SHP77 treated with DMSO at 0.1 percent for 48 hours (cell line): ENCODE measurements around the gene ARHGEF18.
"Not testable (repeated sequence)": the region's sequence is repeated elsewhere in the genome, so short reads cannot be mapped to it uniquely, and the experiment has no call there.

Source experiments
- DNase-seq: peaks from one replicate; lab custom pipeline; 2025; lab: John Stamatoyannopoulos, UW

The ARHGEF18 gene

DNA sequence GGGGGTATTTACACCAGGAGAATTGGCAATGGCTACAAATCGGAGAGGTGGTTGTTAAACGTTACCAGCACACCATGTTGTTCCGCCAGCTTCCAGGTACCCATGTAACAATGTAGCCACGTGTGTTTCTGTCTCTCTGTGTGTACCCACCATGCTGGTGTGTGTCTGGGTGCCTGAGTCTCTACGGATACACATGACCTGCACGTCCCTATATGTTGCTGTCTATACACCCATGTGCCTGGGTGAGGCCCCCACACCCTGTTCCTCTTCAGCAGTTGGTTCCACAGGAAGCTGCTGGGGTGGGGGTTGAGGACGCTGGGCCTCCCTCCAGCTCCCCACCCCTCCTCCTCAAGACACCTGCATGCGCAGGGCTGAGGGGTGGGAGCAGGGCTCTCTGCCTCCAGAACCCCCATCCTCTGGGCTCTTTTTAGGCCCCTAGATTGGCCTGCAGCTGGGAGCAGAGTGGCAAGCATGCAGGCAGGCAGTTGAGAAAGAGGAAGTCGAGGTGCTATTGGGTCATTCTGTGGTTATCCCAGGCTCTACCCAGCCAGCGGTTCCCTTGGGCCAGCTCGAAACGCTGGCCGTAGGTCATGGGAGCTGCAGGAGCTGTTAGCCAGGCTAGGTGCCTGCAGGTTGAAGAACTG is at the start of gene ARHGEF18:
Gene ARHGEF18 (plus strand): TSS at position 351 of the 644 bp plus-strand sequence. CDS start 13,954 bp downstream, outside the sequence.
- no peak for DNase-seq

DNA sequence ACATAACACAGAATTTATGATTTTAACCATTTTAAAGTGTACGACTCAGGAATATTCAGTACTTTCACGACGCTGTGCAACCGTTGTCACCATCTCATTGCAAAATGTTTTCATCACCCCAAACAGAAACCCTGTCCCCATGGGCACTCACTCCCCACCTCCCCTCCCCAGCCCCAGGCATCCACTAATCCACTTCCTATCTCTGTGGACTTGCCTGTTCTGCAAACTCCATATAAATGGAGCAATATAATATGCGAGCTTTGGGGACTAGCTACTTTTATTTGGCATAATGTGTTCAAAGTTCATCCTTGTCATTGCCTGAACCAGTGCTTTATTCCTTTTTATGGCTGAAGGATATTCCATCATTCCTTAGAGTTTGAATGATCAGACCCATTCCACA is 47.2 kb upstream of the ARHGEF18 start:
- DNase-seq: no peak

DNA sequence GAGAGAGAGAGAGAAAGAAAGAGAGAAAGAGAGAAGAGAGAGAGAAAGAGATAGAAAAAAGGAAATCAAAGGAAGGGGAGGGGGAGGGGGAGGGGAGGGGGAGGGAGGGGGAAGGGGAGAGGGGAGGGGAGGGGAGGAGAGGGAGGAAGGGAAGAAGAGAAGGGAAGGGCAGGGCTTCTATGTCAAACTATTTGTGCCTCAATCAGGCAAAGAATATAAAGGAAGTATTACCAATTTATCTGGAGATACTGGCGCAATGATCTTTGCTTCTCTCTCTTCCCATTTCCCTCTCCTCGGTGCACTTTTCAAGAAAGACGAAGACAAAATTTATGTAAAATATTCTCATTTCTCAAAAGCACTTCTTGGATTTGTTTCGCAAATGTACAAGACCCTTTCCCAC is 45.3 kb upstream of the ARHGEF18 start:
- no peak for DNase-seq

DNA sequence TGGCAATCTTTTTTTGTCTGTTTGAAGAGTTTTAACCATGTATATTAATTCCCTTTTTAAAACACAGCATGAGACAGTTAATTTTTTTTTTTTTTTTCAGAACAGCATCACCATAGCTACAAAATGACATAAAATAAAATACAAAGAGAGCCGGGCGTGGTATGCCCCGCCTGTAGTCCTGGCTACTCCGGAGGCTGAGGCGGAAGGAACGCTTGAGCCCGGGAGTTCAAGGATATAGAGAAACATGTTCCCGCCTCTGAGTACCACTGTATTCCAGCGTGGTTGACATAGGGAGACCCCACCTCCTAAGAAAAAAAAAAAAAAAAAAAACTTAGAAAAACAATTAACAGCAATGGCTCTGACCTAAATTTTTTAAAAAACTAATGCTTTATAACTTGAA is 44.5 kb upstream of the ARHGEF18 start:
- no peak for DNase-seq

DNA sequence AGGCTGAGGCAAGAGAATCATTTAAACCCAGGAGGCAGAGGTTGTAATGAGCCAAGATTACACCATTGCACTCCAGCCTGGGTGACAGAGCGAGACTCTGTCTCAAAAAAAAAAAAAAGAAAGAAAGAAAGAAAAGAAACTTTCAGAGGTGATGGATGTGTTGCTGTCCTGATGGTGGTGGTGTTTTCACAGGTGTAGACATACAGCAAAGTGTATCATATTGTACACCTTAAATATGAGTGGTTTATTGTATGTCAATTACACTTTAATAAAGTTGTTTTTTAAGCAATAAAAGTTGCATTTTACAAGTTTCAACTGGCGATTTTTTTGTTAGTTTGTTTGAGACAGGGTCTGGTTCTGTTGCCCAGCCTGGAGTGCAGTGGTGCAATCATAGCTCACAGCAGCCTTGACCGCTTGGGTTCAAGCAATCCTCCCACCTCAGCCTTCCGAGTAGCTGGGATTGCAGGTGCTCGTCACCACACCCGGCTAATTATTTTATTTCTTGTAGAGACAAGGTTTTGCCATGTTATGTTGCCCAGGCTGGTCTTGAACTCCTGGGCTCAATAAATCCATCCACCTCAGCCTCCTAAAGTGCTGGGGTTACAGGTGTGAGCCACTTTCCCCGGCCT is 41.0 kb upstream of the ARHGEF18 start:
- no peak for DNase-seq

DNA sequence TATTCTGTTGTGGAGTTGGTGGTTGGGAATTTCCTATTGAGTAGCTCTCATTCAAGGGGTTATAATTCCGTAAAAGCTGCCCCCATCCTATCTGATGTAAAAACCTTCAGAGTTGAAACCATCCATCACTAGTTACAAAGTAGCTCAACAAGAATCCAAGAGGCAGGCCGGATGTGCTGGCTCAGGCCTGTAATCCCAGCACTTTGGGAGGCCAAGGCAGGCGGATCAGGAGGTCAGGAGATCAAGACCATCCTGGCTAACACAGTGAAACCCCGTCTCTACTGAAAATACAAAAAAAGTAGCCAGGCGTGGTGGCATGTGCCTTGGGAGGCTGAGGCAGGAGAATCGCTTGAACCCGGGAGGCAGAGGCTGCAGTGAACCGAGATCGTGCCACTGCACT is 40.4 kb upstream of the ARHGEF18 start:
- DNase-seq: not testable (repeated sequence)

DNA sequence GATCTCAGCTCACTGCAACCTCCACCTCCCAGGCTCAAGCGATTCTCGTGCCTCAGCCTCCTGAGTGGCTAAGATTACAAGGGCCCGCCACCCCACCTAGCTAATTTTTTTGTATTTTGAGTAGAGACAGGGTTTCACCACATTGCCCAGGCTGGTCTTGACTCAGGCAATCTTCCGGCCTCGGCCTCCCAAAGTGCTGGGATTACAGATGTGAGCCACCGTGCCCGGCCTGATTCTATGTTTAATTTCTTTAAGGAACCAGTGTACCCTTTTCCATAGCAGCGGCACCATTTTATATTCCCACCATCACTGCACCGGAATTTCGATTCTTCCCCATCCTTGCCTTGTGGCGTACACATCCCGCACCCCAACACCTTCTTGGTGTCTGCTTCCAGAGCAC is 36.8 kb upstream of the ARHGEF18 start:
- no peak for DNase-seq

DNA sequence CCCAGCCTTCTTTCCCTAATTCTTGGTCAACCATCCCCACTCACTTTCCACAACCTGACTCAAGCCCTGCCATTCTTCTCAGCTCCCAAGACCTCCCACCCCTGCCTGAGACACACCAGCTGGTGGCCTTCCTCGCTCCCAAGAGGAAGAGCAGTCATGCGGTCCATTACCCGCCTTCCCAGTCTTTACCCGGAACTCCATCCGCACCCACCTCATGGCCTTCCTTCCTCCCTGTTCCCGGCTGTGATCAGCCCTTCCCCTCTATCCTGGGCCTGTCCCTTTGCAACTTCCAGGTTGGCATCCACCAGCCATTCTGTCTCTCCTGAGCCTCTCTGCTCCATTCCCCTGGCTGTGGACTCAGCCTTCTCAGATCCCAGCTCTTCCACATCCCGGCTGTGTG is 35.9 kb upstream of the ARHGEF18 start:
- DNase-seq: no peak

DNA sequence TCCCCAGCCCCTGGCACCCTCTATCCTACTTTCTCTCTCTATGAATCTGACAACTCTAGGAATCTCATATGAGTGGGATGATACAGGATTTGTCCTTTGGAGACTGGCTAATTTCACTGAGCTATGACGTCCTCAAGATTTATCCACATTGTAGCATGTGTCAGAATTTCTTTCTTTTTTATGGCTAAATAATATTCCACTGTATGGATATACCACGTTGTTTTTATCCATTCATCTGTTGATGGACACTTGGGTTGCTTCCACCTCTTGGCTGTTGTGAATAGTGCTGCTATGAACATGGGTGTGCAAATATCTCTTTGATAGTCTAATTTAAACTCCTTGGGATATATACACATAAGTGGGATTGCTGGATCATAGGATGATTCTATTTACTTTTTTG is 30.6 kb upstream of the ARHGEF18 start:
- DNase-seq: no peak

DNA sequence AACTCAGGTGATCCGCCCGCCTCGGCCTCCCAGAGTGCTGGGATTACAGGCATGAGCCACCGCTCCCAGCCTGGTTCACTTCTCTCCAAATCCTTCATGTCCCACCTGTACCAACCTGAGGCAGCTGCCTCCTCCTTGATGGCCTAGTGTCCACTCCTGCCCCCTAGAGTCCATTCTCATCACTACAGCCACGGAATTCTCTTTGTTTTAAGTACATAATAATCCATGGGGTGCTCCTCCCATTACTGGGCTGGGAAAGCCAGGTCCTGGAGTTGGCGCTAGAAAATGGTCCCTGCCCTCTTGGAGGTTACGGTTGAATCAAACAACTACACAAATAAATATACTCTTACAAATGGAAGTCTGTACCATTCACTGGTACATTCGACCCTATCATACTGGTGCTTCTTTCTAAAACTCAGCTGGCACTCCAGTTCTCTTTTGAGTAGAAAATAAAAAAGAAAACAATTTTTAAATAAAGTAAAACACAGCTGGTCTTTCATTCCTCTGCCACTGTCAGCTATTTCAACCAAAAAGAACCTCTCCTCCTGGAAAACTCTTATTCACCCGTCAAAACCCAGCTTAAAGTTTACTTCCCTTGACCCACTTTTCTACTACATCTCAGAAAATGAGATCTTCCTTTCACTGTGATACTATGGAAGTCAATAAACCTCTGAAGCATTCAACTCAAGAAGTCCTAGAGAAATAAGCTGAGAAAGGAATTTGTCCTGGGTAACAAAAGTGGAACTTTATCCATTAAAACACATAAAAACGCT is 22.4 kb upstream of the ARHGEF18 start:
- DNase-seq: no peak

DNA sequence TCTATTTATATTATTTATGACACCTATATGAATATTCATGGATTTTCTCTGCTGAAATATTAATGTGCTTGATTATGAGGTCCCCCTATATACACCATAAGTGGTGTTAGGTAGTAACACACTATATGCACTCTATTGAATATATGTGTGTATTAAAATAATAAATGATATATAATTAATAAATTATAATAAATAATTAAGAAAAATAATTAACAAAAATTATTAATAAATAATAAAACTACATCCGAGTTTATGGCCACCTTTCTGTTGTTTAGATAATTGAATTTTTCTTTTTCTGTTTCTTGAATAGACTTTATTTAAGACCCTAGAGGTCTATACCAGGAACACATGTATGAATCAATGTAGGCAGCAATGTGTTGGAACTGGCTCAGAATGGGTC is 20.9 kb upstream of the ARHGEF18 start:
- no peak for DNase-seq

DNA sequence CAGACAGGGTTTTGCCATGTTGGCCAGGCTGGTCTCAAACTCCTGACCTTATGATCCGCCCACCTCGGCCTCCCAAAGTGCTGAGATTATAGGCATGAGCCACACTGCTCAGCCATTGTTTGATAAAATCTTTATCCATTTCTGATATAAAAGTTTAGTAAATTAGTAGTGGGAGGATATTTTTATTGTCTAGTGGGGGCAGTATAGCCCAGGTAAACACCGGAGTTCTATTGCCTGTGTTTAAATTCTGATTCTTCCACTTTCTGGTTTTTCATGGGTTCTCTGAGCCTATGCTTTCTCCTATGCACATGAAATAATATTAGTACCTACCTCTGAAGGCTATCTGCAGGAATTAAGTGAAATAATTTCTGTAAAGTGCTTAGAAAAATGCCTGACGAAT is 20.1 kb upstream of the ARHGEF18 start:
- DNase-seq: no peak

DNA sequence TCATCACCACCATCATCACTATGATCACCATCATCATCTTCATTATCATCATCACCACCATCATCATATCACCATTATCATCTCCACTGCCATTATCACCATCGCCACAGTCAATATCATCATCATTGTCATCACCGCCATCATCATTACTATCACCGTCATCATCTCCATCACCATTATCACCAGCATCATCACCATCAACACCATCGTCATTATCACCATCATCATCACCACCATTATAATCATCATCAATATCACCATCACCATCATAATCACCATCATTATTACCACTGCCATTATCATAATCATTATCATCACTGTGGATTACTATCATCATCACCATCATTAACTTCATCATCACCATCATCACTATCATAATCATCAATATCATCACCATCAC is 17.3 kb upstream of the ARHGEF18 start:
- DNase-seq: no peak

DNA sequence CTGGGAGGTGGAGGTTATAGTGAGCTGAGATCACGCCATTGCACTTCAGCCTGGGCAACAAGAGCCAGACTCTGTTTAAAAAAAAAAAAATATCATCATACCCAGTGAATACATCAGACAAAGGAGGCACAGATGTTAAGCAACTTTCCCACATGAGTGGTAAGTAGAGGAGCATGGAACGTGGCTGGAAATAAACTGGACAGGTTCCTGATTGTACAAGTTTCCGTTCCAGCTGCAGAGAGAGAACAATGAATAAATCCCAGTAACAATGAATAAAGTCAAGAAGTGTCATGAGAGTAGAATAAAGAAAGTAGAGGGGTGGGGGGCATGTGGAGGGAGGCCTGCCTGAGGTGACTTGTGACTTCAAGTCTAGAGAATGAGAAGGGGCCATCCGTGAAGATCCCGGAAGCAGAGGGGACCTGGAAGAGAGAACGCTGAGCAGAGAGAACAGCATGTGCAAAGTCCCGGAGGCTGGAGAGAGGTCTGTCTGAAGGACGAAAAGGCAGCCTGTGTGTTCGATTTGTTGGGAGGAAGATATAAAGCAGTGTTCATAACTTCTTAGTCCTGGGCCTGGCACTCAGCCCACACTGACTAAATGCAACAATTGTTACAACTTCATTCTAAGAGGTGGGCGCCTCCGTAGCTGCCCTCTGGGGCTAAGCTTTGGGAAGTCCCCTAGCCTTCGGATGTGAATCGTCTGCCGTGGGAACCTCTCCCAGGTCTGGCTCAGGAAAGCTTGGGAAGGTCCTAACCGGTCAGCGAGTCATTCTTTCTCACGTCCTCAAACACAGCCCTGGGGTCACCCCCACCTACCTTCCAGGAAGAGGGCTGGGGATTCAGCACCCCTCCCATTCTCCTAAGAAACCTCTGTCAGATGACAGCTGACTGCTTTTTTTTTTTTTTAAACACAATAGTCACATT is 15.3 kb upstream of the ARHGEF18 start:
- no peak for DNase-seq

DNA sequence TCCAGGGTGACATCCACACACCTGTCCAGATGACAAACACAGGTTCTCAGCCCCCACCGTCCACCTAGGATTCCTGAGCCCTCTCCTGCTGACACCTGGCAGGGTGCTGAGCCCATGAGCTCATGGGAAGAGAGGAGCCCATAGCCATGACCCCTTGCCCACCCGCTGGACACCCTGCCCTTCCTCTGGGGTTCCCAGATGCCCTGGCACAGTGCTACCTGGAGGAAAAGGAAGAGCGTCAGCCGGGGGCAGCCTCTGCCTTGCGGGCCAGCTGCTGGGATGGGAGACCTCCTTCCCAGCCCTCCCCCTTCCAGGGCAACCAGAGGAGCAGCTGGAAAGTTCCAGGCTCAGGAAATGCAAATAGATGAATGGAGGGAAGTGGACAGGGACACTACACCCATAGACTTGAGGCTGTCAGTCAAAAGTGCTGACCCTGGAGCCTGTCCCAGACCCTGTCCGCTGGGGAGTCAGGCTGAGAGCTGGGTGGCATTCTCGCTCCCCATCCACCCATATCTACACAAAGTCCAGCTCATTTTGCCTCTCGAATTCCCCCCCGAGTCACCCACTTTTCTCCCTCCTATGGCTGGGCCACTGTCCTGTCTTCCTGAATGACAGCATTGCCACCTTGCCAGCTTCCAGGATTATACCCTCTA is 12.3 kb upstream of the ARHGEF18 start:
- DNase-seq: no peak

DNA sequence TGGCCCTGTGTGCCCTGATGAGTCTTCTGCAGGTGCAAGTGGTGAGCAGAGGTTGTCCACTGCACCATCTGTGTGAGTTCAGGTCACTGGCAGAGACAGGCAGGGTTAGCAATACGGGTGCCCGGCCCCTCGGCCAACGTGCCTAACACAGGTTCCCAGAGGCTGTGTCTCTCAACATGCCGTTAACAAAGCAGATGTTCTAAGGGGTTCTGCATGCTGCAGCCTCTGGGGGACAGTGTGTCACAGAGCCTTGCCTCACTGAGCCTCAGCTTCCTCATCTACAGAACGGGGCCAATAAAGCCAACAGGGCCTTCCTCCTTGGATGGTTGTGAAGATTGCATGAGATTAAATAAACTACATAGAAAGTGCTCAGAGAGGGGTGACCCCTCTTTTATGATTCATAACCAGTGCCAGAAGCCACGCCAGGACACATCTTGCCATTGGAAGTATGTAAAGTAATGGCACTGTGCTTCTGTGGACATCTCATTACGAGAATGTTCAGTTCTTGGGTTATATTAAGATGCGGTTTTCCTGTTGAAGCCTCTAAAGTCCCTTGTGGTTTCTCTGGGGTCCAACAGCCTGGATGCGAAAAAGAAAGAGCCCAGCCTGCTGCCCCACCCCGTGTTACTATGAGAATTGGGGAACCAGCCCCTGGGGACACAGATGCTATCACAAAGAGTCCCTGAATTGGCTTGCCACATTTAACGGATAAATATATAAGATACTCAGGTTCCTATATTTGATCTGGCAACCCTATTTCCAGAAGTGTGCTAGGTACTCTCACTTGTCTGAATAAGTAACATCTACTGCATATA is 11.2 kb upstream of the ARHGEF18 start:
- DNase-seq: no peak

DNA sequence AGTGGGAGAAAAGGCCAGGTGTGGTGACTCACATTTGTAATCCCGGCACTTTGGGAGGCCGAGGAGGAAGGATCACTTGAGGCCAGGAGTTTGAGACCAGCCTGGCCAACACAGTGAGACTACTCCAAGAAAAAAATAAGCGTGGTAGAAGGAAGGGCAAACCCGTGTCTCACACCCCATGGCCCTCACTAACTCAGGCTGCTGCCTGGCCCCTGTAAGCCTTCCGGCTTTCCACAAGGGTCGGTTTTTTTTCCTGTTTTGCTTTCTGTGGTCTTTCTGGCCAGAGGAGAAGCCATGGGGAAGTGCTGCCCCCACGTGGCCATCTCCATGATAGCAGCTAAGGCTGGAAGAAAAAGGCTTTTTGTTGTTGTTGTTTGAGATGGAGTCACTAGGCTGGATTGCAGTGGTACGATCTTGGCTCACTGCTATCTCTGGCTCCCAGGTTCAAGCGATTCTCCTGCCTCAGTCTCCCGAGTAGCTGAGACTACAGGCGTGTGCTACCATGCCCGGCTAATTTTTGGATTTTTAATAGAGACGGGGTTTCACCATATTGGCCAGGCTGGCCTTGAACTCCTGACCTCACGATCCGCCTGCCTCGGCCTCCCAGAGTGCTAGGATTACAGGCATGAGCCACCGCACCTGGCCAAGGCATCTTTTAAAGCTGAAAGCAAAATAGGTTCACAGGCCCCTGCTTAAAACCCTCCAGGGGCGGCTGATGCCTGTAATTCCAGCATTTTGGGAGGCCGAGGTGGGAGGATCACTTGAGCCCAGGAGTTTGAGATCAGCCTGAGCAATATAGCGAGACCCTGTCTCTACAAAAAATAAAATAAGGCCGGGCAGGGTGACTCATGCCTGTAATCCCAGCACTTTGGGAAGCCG is 7.5 kb upstream of the ARHGEF18 start:
- peak; percentile 25 for DNase-seq

DNA sequence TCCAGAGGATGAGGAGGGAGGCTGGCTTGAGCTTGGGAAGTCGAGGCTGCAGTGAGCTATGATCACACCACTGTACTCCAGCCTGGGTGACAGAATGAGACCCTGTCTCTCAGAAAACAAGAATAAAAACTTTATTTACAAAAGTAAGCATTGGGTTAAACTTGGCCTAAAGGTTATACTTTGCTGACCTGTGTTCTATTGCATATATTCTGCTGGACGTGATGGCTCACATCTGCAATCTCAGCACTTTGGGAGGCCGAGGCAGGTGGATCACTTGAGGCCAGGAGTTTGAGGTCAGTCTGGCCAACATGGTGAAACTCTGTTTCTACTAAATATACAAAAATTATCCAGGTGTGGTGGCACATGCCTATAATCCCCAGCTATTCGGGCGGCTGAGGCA is 6.6 kb upstream of the ARHGEF18 start:
- DNase-seq: no peak

DNA sequence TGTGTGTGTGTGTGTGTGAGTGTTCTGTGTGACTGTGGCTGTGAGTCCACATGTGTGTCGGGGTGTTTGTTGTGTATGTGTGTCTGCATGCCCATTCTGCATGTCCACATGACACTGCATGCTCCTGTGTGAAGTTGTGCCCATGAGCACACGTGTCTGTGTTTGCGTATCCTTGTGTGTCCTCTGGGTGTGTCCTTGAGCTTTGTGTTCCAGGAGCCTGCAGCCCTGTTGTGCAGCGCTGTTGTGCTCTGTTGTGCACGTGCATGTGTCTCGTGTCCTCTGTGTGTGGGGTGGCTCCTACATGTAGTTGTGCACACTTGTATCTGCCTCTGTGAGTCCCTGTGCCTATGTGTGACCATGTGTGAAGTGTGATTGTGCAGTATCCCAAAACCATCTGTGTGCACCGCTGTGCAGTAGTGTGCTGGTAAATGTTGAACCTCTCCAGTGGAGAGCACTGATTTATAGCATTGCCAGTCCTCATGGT is 2.2 kb upstream of the ARHGEF18 start:
- DNase-seq: no peak

DNA sequence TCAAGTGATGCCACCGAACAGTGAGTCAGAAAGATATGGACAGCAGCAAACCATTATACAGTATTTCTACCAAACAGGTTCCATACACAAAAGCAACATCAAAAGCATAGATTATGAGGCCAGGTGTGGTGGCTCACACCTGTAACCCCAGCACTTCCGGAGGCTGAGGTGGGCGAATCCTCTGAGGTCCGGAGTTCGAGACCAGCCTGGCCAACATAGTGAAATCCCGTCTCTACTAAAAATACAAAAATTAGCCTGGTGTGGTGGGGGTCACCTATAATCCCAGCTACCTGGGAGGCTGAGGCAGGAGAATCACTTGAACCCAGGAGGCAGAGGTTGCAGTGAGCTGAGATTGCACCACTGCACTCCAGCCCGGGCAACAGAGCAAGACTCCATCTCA is 1.7 kb upstream of the ARHGEF18 start:
- DNase-seq: not testable (repeated sequence)
